ENCODE measurements around the gene FILIP1.

DNA sequence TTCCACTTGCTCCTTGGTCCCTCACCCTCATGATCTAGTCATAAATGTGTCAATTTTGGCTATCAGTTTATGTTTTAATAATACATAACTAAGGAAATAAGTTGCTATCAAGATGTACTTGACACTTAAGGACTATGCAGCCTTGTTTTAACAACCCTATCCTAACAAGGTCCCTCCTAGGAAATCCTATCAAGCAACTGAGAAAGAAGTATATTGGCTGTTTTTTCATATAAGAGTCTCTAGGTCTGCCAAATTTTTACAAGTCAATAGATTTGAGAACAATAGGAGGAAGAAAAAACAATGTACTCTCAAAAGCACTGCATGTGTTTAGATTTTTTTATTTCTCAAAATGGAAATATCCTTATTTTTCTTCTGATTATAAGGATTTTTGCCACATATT, 14.7 kb downstream of the FILIP1 start:
- TF ChIP-seq ZNF274 (IDR thresholded peaks at IDR 0.05; ENCODE audit: low read depth, low read length) (no peak), YY1 (IDR thresholded peaks at IDR 0.05; ENCODE audit: insufficient read depth, insufficient read length) (no peak)
